Stomach smooth muscle (tissue), 2 donors: Measurements from ENCODE around the gene GZMA.

Experiments used
- H3K27ac ChIP-seq: one replicate; pipeline ENCODE4 v1.7.0; 2013; ENCODE audit warnings: mild to moderate bottlenecking, low read length, inconsistent platforms
- H3K27me3 ChIP-seq, 2 donors: one replicate each; pipeline ENCODE4 v1.7.0; 2013; ENCODE audit warnings: low read length in 2 of 2; ENCODE audit not compliant: insufficient read depth in 2 of 2, control insufficient read depth in 1 of 2
- H3K36me3 ChIP-seq, 2 donors: one replicate each; pipeline ENCODE4 v1.7.0; 2013; ENCODE audit warnings: low read length in 2 of 2; ENCODE audit not compliant: control insufficient read depth in 2 of 2, insufficient read depth in 2 of 2
- H3K4me1 ChIP-seq: one replicate; pipeline ENCODE4 v1.7.0; 2013; ENCODE audit warnings: low read length; ENCODE audit not compliant: control insufficient read depth, insufficient read depth
- H3K4me3 ChIP-seq, 2 donors: one replicate each; pipeline ENCODE4 v1.7.0; 2013; ENCODE audit warnings: low read length in 2 of 2
- H3K9ac ChIP-seq, 2 donors: one replicate each; pipeline ENCODE4 v1.7.0; 2013; ENCODE audit warnings: low read length in 2 of 2, mild to moderate bottlenecking in 1 of 2
- H3K9me3 ChIP-seq, 2 donors: one replicate each; pipeline ENCODE4 v1.7.0; 2013; ENCODE audit warnings: low read length in 2 of 2; ENCODE audit not compliant: control insufficient read depth in 2 of 2
- donor health status: healthy.
- donor health status: Pancreatic carcinoma.

The GZMA gene

GRCh38 chr5:55108661-55109060 lies 6.2 kb downstream of the GZMA start:
- Histone ChIP-seq H3K9me3 (no peaks in the 10 kb centered on the region), H3K9ac (no peak overlapping the region), H3K27me3 (no peaks in the 10 kb centered on the region), H3K4me3 (no peak overlapping the region), H3K27ac (no peak overlapping the region), H3K4me1 (no peaks in the 10 kb centered on the region), H3K36me3 (no peaks in the 10 kb centered on the region)

DNA sequence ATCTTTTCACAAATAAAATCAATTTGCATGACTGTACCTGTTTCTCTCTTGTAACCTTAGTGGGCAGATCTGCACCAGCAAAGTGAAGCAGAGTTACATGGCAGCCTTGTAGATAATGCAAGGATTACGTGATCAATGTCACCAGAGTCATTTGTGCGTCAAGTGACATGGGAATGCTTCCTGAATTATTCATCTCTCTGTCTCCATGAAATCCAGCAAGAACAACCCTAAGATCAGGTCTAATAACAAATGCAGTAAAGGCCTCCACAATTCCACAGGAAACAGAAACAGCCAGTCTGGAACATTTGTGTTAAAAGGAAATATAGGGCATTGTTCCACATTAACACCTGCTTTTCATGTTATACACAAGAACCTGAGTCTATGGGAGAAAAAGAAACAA lies 7.8 kb downstream of the GZMA start:
- H3K9ac ChIP-seq, result no peak overlapping the region
- H3K36me3 ChIP-seq, result no peaks in the 10 kb centered on the region
- no peaks in the 10 kb centered on the region for H3K9me3 ChIP-seq
- H3K4me3 ChIP-seq, result no peak overlapping the region
- H3K27me3 ChIP-seq, result no peaks in the 10 kb centered on the region
- H3K27ac ChIP-seq, result no peak overlapping the region
- no peaks in the 10 kb centered on the region for H3K4me1 ChIP-seq

DNA sequence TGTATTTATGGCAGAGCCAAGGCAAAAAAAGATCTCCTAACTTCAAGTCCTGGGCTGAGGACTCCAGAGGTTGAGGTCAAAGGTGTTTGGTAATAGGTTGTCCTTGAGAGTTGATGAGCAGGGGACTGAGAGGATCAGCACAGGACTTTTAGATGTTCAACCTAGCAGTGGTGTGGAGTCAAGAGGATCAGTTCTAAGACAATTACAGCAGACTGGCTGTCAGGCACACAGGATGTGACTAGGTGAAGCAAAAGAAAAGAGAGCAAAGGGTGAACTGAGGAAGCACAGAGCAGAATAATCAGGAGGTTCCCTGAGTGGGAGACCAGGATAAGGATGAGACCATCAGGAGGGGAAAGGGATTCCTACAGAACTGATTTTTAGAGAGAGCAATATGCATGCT lies 10.9 kb downstream of the GZMA start:
- Histone ChIP-seq H3K9ac (no peak overlapping the region), H3K9me3 (no peaks in the 10 kb centered on the region), H3K27me3 (no peaks in the 10 kb centered on the region)

DNA sequence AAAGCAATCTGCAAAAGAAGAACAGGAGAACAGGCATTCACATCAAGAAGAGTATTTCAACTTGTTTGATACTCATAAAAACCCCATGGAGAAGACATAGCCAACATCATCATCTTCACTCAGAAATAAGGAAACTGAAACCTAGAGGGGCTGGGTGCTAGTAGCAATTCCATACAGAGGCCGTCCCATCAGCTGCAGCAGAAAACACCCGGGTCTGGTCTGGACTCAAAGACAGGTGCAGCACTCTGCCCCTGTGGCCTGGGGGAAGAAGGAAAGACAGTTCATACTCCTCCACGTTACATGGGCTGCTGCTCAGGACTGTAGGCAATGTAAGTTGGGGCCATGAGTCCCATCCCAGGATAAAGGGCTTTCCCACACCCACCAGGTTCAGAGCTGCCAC lies 11.6 kb downstream of the GZMA start:
- Histone ChIP-seq H3K9me3 (peaks cover 0 to 4% of the 10 kb centered on the region in 2 donors), H3K4me3 (no peak overlapping the region), H3K36me3 (no peaks in the 10 kb centered on the region), H3K27me3 (no peaks in the 10 kb centered on the region), H3K4me1 (no peaks in the 10 kb centered on the region), H3K27ac (no peak overlapping the region), H3K9ac (no peak overlapping the region)

More for the DNA sequence above, 10.9 kb downstream of the GZMA start:
- H3K27ac ChIP-seq, result no peak overlapping the region
- H3K4me3 ChIP-seq, result no peak overlapping the region
- no peaks in the 10 kb centered on the region for H3K4me1 ChIP-seq
- no peaks in the 10 kb centered on the region for H3K36me3 ChIP-seq

DNA sequence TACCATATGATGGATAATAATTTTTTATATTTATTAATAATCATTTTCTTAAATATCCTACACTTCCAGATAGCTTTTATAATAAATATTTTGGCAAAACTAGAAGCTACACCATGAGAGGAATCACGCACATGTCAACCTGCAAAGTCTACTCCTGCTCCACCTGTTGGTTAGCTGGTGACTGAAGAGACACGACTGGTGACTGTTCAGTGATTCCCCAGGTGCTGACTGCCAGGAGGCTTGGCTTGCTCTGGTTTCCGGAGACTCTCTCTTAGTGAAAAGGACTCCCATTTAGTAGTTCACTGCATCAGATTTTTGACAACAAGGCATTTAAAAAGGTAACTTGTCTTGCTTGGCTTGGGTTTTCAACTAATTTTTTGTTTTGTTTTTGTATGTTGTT lies 20.9 kb downstream of the GZMA start:
- H3K4me3 ChIP-seq, result no peak overlapping the region
- H3K9me3 ChIP-seq, result peaks cover 0 to 4% of the 10 kb centered on the region in 2 donors
- no peaks in the 10 kb centered on the region for H3K4me1 ChIP-seq

DNA sequence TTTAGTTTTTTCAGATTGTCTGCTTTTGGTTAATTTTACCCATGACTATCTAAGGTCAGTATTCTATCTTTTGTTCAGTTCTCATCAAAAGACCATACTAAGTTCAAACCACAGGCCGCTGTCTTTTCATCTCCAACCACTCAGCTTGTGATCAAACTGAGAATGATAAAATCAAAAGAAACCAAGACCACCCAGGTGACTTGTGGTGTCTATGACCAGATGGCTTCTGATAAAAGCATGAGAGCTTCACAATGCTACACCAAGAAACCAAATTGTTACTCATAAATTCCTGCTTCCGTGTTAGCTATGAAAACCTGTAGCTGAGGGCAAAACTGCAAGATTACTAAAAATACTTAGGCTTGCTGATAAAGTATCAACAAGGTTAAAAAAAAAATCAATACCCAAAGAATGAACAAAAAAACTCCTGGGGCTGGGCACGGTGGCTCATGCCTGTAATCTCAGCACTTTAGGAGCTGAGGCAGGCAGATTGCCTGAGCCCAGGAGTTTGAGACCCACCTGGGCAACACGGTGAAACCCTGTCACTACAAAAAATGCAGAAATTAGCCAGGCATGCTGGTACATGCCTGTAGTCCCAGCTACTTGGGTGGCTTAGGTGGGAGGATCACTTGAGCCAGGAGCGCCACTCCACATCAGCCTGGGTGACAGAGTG lies 31.7 kb downstream of the GZMA start:
- Histone ChIP-seq H3K4me3 (no peak overlapping the region), H3K9me3 (peaks cover 0 to 3% of the 10 kb centered on the region in 2 donors), H3K36me3 (no peaks in the 10 kb centered on the region), H3K9ac (no peak overlapping the region), H3K27ac (no peak overlapping the region), H3K4me1 (no peaks in the 10 kb centered on the region), H3K27me3 (peaks cover 0 to 2% of the 10 kb centered on the region in 2 donors)

More for the DNA sequence above, 20.9 kb downstream of the GZMA start:
- Histone ChIP-seq H3K27me3 (no peaks in the 10 kb centered on the region), H3K9ac (no peak overlapping the region), H3K36me3 (no peaks in the 10 kb centered on the region), H3K27ac (no peak overlapping the region)

- Histone ChIP-seq H3K4me1 (no peaks in the 10 kb centered on the region), H3K9me3 (no peaks in the 10 kb centered on the region), H3K9ac (no peak overlapping the region)
These were observed 34.1 kb downstream of the GZMA start for GRCh38 chr5:55136521-55136920.

GRCh38 chr5:55140908-55141665 lies 38.6 kb downstream of the GZMA start:
- no peaks in the 10 kb centered on the region for H3K9me3 ChIP-seq
- H3K4me3 ChIP-seq, result no peak overlapping the region
- no peak overlapping the region for H3K9ac ChIP-seq
- no peaks in the 10 kb centered on the region for H3K4me1 ChIP-seq
- H3K36me3 ChIP-seq, result no peaks in the 10 kb centered on the region
- H3K27me3 ChIP-seq, result peaks cover 0 to 4% of the 10 kb centered on the region in 2 donors
- H3K27ac ChIP-seq, result no peak overlapping the region

More at GRCh38 chr5:55136521-55136920, 34.1 kb downstream of the GZMA start:
- Histone ChIP-seq H3K4me3 (no peak overlapping the region), H3K27ac (no peak overlapping the region), H3K36me3 (no peaks in the 10 kb centered on the region), H3K27me3 (peaks cover 0 to 2% of the 10 kb centered on the region in 2 donors)

GRCh38 chr5:55141945-55142690 lies 39.7 kb downstream of the GZMA start:
- Histone ChIP-seq H3K27me3 (peaks cover 0 to 6% of the 10 kb centered on the region in 2 donors), H3K9ac (no peak overlapping the region), H3K27ac (no peak overlapping the region), H3K4me3 (no peak overlapping the region), H3K4me1 (no peaks in the 10 kb centered on the region), H3K9me3 (no peaks in the 10 kb centered on the region), H3K36me3 (no peaks in the 10 kb centered on the region)

GRCh38 chr5:55143624-55144023 lies 41.2 kb downstream of the GZMA start:
- Histone ChIP-seq H3K9me3 (no peaks in the 10 kb centered on the region), H3K4me1 (no peaks in the 10 kb centered on the region), H3K4me3 (no peak overlapping the region), H3K27ac (no peak overlapping the region), H3K27me3 (peaks cover 3 to 4% of the 10 kb centered on the region in 2 donors), H3K36me3 (no peaks in the 10 kb centered on the region), H3K9ac (no peak overlapping the region)
